Measurements from ENCODE around the gene NEUROG1.

DNA sequence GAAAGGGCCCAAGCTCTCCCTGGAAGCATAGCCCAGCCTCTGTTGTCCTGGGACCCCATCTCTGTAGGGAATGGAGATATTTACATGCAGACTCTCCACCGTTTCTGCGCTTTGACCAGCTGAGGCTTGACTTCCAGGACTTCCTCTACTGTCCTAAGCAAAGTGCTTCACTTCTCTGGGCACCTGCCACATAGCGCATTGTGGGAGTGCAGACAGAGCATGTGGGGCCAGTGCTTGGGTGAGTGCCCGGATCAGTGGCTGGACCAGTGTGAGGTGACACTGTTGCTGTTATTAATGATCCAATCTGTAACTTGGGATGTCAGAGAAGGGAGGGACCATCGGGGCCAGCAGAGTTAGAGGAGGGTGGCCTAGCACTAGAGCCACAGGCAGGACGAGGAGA lies 32.5 kb upstream of the NEUROG1 start:
- TF ChIP-seq CTCF (conservative IDR thresholded peaks at IDR 0.05; ENCODE audit: low read depth, low read length) (no peak), EZH2 (IDR thresholded peaks at IDR 0.05; ENCODE audit: borderline replicate concordance, low read depth, low read length, poor library complexity, severe bottlenecking) (no peak)
